ENCODE results near the gene PIM1. TPM values are rescaled to one million over a fixed set of nuclear protein-coding genes. Genes with fewer than 3 reads are reported as not detected.
"Not testable (repeated sequence)": the region's sequence is repeated elsewhere in the genome, so short reads cannot be mapped to it uniquely, and the experiment has no call there.

The PIM1 gene
- total RNA-seq = 182 and 192 TPM in 2 replicates

GRCh38 chr6:37169496-37170272 lies at the start of gene PIM1:
Gene PIM1, plus strand, starts transcription at chr6:37170152. Its CDS starts 424 bp downstream, at chr6:37170576.
- DNase-seq (ENCODE audit: low spot score) = peak; percentile 92
- no peaks in the 10 kb centered on the region for H3K9me3 Mint-ChIP-seq
- H3K4me3 Mint-ChIP-seq = peak within 1 kb of the TSS; percentile 93
- peak within 1 kb of the TSS; percentile 98 for H3K27ac Mint-ChIP-seq
- peaks cover 2% of the 10 kb centered on the region for H3K27me3 Mint-ChIP-seq (ENCODE audit: insufficient read depth)
- intact Hi-C loops (cut with micrococcal nuclease) = loop anchor here (1.0 to 10.0 kb wide), 5 partner anchors 14 to 575 kb away; partner anchors contain the start of gene SRSF3
- peaks cover 36% of the 10 kb centered on the region for H3K36me3 Mint-ChIP-seq (ENCODE audit: low read depth)
- peaks cover 42% of the 10 kb centered on the region for H3K4me1 Mint-ChIP-seq (ENCODE audit: low read depth)

- H3K27me3 Mint-ChIP-seq (ENCODE audit: insufficient read depth) = peaks cover 8% of the 10 kb centered on the region
- intact Hi-C loops (cut with micrococcal nuclease) = no loop called here
- no peak overlapping the region for H3K27ac Mint-ChIP-seq
- H3K36me3 Mint-ChIP-seq (ENCODE audit: low read depth) = no peaks in the 10 kb centered on the region
- H3K9me3 Mint-ChIP-seq = no peaks in the 10 kb centered on the region
- no peak for DNase-seq (ENCODE audit: low spot score)
- no peak overlapping the region for H3K4me3 Mint-ChIP-seq
- H3K4me1 Mint-ChIP-seq (ENCODE audit: low read depth) = peaks cover 6% of the 10 kb centered on the region
These were observed 48.4 kb upstream of the PIM1 start for GRCh38 chr6:37121556-37121955.

GRCh38 chr6:37122861-37123260 lies 47.1 kb upstream of the PIM1 start:
- Mint-ChIP-seq H3K27me3 (ENCODE audit: insufficient read depth) (peaks cover 8% of the 10 kb centered on the region), H3K4me1 (ENCODE audit: low read depth) (peaks cover 6% of the 10 kb centered on the region), H3K4me3 (no peak overlapping the region), H3K36me3 (ENCODE audit: low read depth) (no peaks in the 10 kb centered on the region), H3K27ac (no peak overlapping the region), H3K9me3 (no peaks in the 10 kb centered on the region)
- intact Hi-C loops (cut with micrococcal nuclease) = no loop called here
- no peak for DNase-seq (ENCODE audit: low spot score)

GRCh38 chr6:37123957-37124729 lies 45.8 kb upstream of the PIM1 start:
- Mint-ChIP-seq H3K27ac (no peak overlapping the region), H3K27me3 (ENCODE audit: insufficient read depth) (peaks cover 8% of the 10 kb centered on the region), H3K9me3 (no peaks in the 10 kb centered on the region), H3K4me1 (ENCODE audit: low read depth) (peaks cover 4% of the 10 kb centered on the region), H3K4me3 (no peak overlapping the region), H3K36me3 (ENCODE audit: low read depth) (no peaks in the 10 kb centered on the region)
- intact Hi-C loops (cut with micrococcal nuclease) = no loop called here
- DNase-seq (ENCODE audit: low spot score) = no peak

- Mint-ChIP-seq H3K27ac (peak overlapping the region; percentile 40), H3K27me3 (ENCODE audit: insufficient read depth) (peaks cover 8% of the 10 kb centered on the region), H3K9me3 (no peaks in the 10 kb centered on the region), H3K36me3 (ENCODE audit: low read depth) (no peaks in the 10 kb centered on the region), H3K4me1 (ENCODE audit: low read depth) (peaks cover 10% of the 10 kb centered on the region), H3K4me3 (no peak overlapping the region)
- intact Hi-C loops (cut with micrococcal nuclease) = no loop called here
- no peak for DNase-seq (ENCODE audit: low spot score)
These were observed 44.0 kb upstream of the PIM1 start for GRCh38 chr6:37125774-37126492.

- Mint-ChIP-seq H3K9me3 (no peaks in the 10 kb centered on the region), H3K27ac (peak overlapping the region; percentile 40), H3K36me3 (ENCODE audit: low read depth) (no peaks in the 10 kb centered on the region)
These were observed 43.4 kb upstream of the PIM1 start for GRCh38 chr6:37126493-37126958.

GRCh38 chr6:37126961-37127616 lies 42.9 kb upstream of the PIM1 start:
- peaks cover 8% of the 10 kb centered on the region for H3K27me3 Mint-ChIP-seq (ENCODE audit: insufficient read depth)
- intact Hi-C loops (cut with micrococcal nuclease) = no loop called here

More at GRCh38 chr6:37126493-37126958, 43.4 kb upstream of the PIM1 start:
- Mint-ChIP-seq H3K4me1 (ENCODE audit: low read depth) (peaks cover 10% of the 10 kb centered on the region), H3K27me3 (ENCODE audit: insufficient read depth) (peaks cover 8% of the 10 kb centered on the region), H3K4me3 (no peak overlapping the region)
- intact Hi-C loops (cut with micrococcal nuclease) = no loop called here
- DNase-seq (ENCODE audit: low spot score) = no peak

GRCh38 chr6:37127961-37128862 lies 41.7 kb upstream of the PIM1 start:
- Mint-ChIP-seq H3K27ac (no peak overlapping the region), H3K4me3 (no peak overlapping the region), H3K27me3 (ENCODE audit: insufficient read depth) (peaks cover 8% of the 10 kb centered on the region), H3K9me3 (no peaks in the 10 kb centered on the region), H3K36me3 (ENCODE audit: low read depth) (no peaks in the 10 kb centered on the region), H3K4me1 (ENCODE audit: low read depth) (peaks cover 15% of the 10 kb centered on the region)
- intact Hi-C loops (cut with micrococcal nuclease) = no loop called here
- no peak for DNase-seq (ENCODE audit: low spot score)

More at GRCh38 chr6:37126961-37127616, 42.9 kb upstream of the PIM1 start:
- Mint-ChIP-seq H3K4me3 (no peak overlapping the region), H3K4me1 (ENCODE audit: low read depth) (peaks cover 14% of the 10 kb centered on the region), H3K36me3 (ENCODE audit: low read depth) (no peaks in the 10 kb centered on the region), H3K27ac (no peak overlapping the region), H3K9me3 (no peaks in the 10 kb centered on the region)
- no peak for DNase-seq (ENCODE audit: low spot score)

GRCh38 chr6:37128863-37129443 lies 41.0 kb upstream of the PIM1 start:
- peaks cover 15% of the 10 kb centered on the region for H3K4me1 Mint-ChIP-seq (ENCODE audit: low read depth)
- H3K27ac Mint-ChIP-seq; intact Hi-C loops (cut with micrococcal nuclease); H3K36me3 Mint-ChIP-seq (ENCODE audit: low read depth); H3K4me3 Mint-ChIP-seq; DNase-seq (ENCODE audit: low spot score); H3K27me3 Mint-ChIP-seq (ENCODE audit: insufficient read depth); H3K9me3 Mint-ChIP-seq: not testable (repeated sequence)

- H3K36me3 Mint-ChIP-seq (ENCODE audit: low read depth) = no peaks in the 10 kb centered on the region
- no peaks in the 10 kb centered on the region for H3K9me3 Mint-ChIP-seq
- peaks cover 6% of the 10 kb centered on the region for H3K27me3 Mint-ChIP-seq (ENCODE audit: insufficient read depth)
- intact Hi-C loops (cut with micrococcal nuclease) = no loop called here
- H3K27ac Mint-ChIP-seq = no peak overlapping the region
- peaks cover 21% of the 10 kb centered on the region for H3K4me1 Mint-ChIP-seq (ENCODE audit: low read depth)
- H3K4me3 Mint-ChIP-seq = no peak overlapping the region
- no peak for DNase-seq (ENCODE audit: low spot score)
These were observed 40.4 kb upstream of the PIM1 start for GRCh38 chr6:37129566-37129965.

- Mint-ChIP-seq H3K4me3 (no peak overlapping the region), H3K36me3 (ENCODE audit: low read depth) (no peaks in the 10 kb centered on the region), H3K27me3 (ENCODE audit: insufficient read depth) (peaks cover 6% of the 10 kb centered on the region), H3K27ac (no peak overlapping the region), H3K4me1 (ENCODE audit: low read depth) (peaks cover 25% of the 10 kb centered on the region), H3K9me3 (no peaks in the 10 kb centered on the region)
- no peak for DNase-seq (ENCODE audit: low spot score)
- intact Hi-C loops (cut with micrococcal nuclease) = no loop called here
These were observed 39.2 kb upstream of the PIM1 start for GRCh38 chr6:37130704-37131103.
